Measurements from ENCODE around the gene CTBP2. TPM values are rescaled to one million over a fixed set of nuclear protein-coding genes. Genes with fewer than 3 reads are reported as not detected.
"Not testable (repeated sequence)": the region's sequence is repeated elsewhere in the genome, so short reads cannot be mapped to it uniquely, and the experiment has no call there.

CTBP2 gene
- polyA plus RNA-seq, 10 donors = 28.5 to 47.5 (median 33.2) TPM

DNA sequence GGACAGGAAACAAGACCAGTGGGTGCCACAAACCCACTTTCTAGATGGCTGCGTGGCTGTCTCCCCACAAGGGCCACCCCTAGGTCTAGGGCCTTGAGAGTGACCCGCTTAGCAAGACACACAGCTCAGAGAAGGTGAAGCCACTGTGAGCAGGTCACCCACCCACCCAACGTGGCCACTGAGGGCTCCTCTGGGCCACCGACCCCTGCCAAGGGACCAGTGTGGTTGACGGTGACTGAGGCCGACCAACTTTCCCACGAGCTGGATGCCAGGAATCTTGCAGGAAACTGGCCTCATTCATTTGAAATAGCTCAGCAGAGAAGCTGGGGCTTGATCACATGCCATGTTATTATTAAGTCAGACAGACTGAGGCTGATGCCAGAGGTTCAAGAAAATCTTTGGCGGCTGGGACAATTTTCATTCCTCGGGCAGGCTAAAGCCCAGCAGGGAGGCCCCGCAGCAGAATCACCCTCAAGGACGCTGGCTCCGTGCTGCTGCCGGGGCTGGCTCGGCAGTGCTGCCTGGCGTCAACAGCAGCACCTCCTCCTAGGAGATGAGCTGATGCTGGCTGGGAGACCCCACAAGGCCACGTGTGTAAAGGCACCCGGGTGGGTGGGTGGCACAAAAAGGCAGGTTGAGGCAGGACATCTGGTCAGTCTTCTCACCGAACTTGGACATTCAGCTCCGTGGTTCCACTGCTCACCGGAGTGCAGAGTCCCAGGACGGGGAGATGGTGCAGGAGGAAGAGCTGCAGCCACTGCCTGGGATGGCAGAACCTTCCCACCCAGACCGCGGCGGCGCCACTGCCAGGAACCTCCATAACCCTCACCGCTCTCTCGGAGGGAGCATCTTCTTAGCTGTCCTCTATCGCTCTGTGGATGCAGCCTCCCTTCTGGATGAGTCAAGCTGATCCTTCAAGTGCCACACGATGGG is 160.7 kb downstream of the CTBP2 start:
- DNase-seq = peak in 2 of 3 donors; percentile 55 to 69

DNA sequence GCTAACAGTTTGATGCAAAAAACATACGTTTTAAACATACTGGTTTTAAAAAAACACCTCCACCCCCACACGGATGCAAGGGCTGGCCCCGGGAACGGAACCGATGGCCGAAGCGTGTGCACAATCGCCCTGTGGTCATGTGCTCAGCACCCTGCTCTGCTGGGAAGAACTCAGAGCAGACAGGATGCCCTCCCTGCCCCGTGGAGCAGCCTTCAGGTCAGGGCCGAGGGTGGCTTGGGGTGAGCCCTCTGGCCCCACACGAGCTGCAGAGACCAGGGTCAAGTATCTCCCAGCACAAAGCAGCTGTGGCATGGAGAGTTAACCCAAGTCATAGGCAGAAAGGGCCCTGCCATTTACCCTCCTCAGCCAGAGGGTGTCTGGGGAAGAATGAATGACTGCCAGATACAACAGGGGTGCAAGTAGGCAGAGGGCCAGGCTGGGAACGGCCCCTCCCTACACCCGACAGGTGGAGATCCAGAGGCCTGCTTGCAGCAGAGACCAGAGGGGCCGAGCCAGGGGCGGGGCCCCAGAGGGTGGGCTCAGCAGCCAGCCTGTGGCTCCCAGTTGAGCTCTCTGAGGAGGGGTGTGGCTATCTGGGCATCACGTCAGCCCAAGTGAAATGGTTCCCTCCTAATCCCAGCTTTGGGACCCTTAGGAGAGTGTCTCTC is 161.6 kb downstream of the CTBP2 start:
- DNase-seq = peak in 1 of 3 donors; percentile 36

DNA sequence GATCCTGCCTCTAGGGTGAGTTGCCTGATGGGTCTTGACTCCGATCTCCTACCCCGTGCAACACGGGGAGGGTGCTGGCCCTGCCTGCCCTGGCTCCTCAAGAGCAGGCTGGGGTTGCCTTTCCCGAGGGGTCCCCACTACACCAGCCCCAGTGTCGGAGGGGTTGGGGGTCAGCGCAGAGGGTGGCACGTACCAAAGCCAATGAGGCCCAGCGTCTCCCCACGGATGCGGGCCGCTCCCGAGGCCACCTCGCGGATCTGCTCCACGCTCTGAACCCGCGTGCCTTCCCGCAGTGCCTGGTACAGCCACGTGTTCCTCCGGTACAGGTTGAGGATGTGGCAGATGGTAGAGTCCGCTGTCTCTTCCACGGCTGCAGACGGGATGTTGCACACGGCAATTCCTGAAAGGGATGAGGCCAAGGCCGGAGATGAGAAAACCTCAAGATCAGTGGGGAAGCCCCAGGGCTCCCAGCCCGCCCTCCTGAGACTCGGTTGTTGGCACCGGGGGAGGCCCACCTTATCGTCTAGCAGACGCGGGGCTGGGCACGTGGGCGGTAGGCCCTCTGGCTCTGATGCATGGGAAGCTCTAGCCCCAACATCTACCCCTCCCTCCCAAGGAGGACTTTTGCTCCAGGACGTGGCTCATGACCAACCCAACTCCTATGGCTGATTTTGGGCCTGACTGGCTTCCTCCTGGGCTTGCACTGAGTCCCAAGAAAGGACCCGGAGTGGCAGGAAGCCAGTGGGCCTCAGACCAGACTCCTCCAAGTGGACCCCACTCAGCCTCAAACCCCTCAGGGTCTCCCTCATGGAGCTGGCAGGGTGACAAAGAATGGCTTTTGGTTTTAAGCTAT is 162.4 kb downstream of the CTBP2 start:
- peak in 1 of 3 donors; percentile 44 for DNase-seq

DNA sequence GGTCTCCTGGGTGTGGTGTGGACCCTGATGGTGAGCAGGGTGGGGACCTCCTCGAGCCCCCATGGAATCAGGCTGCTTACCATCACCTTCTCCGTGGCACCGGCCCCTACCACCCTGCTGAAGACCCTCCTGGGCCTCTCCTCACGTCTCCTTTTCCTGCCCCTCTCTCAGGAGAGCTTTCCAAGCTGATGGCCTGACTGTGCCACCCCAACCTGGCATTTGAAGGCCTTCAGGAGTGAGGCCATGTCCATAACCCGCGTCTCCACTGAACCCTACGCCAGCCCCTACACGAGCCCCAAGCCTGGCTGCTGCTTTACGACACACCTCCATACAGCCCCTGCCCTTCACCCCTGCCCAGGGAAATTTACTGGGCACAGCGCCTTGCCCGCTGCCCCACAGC is 163.1 kb downstream of the CTBP2 start:
- DNase-seq = no peak

DNA sequence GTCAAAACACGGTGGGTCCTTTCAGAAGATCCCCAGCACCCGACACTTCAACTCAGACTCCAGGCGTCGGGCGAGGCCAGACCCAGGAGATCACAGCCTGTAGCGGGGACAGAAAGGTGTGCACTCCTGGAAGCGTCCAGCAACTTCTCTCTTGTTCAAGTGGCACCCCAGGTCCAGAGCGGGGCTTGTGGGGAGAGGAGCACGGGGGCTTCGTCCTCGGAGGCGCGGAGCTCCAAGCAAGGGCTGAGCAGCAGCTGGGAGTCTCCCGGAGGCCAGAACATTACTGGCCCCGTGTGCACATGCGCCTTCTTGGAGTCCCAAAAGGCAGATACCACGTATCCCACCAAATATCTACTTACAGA is 163.5 kb downstream of the CTBP2 start:
- no peak for DNase-seq

DNA sequence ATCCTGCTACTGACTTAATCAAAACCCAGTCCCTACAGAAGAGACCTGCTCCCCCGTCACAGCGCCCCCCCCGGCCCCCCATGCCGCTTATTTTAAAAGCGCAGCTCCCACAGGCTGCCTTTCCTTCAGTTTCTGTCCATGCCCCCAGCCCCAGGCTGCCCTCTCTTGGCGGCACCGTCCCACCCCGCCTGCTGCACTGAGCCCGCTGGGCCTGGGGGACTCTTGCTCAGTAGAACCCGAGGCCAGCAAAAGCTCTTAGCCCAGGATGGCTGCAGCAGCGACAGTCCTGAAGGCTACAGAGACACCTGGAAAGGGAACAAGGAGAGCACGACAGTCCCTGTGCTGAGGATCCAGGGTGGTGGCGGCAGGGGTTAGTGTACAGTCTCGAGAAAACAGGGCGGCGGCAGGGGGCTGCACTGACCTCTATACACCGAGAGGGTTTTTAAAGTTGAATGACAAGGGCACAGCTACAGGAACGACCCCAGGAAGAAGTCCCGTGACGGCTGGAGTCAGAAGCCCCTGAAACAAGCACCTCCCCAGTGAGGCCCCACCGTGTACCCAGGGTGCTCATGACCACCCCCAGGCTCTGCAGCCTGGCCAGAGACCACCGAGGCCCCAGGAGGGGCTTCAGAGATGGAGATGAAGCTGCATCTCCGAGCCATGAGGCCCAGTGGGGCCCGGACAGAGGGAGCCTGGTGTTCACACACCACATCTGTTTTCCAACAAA is 164.1 kb downstream of the CTBP2 start:
- no peak for DNase-seq

DNA sequence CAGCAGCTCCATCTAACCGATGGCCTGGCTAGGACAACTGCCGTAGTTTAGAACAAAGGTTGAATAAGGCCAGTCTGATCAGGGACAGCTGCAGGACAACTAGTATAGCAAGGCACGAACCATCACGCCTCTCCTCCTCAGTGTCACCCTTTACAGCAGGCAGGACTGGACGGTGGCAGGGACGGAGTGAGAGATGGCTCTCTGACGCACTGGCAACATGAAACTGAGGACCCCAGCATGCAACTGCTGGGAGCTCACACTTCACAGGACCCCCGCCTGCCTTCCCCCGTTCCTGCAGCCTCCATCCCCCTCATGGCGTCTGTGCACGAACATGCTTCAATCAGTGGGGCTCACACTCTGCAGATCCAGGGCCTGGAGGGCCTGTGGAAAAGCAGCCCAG is 164.8 kb downstream of the CTBP2 start:
- no peak for DNase-seq

DNA sequence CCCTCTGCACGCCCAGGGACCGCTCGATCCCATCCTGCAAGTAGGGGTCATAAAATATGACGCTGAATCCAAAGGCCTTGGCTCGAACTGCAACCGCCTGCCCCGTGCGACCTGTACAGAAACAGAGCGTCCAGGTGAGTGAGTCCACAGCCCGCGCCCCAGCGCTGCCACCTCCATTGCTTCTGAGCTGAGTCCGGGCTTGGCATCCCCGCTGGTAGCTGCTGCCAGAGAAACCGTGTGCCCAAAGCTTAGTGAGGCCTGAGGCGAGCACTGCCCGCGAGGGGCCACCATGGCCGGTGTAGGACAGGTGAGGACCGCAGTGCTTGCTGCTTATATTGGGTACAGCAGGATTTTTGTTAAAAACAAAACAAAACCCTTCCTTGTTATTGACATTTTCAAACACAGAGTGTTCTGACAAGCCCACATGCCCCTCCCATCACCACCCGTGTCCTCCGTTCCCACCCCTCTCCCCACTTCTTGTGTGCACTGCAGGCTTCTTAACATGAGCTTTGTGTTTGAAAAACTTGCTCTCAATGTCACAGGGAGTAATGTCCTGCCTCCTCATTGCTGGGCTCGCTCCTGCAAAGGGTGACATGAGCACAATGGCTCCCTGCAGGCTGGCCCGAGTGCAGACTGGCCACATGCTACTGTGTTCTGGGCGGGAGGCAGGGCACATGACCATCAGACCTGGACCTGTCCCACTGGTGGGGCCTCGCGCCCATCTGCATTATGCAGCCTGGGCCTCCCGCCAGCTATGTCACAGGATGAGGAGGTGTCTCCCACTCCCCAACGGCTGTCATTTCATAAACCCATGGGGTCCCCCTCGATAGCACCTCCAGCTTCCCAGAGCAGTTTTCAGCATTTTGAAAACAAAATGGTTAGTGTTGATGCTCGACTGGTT is 165.5 kb downstream of the CTBP2 start:
- DNase-seq = no peak

DNA sequence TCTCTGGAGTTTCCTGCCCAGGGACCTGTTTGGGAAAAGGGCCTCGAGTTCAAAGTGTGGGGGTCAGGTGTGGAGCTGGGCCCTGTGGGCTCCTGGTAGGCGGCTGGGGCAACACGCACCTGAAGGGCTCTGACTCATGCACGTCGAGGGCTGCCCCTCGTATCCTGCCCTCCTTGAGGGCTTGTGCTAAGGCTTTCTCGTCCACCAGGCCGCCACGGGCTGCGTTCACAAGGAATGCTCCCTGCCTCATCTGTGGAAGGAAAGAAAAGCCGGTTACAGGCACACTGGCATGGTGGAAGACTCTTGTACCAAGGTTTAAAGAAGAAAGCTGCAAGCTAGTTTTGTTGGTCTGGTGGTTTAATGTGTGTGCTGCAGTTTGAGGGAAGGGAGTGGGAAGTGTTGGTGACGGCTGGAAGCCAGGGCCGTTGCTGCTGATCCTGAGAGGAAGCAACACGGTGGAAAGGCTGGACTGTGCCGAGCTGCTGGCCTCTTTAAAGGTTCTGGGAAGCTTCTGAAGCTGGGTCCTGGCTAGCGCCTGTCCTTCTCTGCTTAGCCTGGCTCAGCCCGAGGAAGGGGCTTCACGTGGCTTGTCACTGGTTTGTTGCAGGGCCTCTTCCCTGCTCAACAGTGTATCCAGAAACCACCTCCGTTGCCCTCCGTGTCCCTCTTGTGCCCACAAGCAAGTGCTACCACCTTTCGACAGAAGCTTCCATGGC is 166.5 kb downstream of the CTBP2 start:
- no peak for DNase-seq

DNA sequence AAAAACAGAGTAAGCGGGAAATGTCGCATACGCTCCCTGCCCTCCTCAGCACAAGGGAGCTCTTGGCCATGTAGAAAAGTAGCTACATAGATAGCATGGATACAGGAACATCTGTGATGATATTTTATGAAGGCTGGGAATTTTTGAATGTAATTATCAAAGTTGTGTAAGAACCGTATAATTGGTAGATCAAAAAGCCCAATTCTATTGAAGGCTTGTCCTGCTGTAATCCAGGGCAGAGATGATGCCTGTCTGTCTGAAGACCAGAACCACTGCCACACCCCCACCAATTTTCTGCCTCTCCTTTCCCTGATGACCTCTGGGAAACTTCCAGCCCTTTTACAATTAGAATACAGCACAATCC is 167.0 kb downstream of the CTBP2 start:
- no peak for DNase-seq

DNA sequence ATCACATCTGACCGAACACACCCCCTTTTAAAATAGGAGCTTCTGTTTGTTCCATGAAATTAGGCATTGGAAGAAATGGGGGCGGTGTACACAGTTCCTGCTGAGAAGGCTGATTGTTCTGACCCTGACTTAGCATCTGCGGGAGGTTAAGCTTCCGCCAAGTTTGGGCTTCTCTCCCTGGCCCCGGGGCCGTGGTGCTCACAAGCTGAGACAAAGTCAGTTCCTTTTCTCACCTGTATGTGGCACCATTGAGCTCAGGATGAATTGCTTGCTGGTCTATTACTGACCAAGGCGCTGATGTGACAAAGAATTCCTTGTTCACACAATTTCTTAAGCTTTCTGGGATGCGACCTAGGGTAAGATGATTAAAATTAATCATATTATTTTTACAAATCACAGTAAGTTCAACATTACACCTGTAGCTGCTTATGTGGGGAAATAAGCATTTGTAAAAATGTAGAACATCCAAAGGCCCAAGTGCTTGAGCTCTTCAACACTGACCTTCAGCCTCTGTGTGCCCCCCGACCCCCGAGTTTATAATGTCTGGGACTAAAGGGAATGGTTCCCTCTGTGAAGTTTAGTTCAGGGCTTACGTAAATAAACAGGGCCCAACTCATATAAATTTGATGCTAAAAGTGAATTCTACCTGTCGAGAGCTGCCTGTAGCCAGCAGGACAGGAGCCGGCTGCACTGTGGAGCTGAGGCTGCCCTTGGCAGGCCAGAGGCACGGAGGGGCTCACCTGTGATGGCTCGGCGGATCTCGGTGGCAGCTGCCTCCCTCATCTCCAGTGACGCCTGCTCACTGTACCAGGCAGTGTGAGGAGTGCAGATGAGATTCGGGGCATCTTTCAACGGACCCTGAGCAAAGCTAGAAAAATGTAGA is 167.7 kb downstream of the CTBP2 start:
- peak; percentile 57 to 77 (median 75) for DNase-seq

DNA sequence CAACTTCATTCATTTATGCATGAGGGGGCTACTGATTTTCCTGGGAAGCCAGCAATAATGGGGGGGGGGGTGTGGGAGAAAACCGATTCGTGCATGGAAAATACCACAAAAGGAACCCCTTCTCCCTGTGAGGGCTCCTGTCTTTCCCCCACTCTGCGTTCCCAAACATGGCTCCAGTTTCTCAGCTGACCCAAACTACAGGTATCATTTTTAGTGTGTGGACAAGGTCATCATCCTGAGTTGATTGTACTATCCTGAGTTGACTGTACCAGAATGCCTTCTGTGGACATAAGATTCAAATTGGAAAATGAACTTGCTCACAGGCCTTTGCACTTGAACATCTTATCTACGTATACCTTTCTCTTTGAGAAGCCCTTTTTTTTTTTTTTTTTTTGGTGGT is 168.5 kb downstream of the CTBP2 start:
- DNase-seq = no peak

DNA sequence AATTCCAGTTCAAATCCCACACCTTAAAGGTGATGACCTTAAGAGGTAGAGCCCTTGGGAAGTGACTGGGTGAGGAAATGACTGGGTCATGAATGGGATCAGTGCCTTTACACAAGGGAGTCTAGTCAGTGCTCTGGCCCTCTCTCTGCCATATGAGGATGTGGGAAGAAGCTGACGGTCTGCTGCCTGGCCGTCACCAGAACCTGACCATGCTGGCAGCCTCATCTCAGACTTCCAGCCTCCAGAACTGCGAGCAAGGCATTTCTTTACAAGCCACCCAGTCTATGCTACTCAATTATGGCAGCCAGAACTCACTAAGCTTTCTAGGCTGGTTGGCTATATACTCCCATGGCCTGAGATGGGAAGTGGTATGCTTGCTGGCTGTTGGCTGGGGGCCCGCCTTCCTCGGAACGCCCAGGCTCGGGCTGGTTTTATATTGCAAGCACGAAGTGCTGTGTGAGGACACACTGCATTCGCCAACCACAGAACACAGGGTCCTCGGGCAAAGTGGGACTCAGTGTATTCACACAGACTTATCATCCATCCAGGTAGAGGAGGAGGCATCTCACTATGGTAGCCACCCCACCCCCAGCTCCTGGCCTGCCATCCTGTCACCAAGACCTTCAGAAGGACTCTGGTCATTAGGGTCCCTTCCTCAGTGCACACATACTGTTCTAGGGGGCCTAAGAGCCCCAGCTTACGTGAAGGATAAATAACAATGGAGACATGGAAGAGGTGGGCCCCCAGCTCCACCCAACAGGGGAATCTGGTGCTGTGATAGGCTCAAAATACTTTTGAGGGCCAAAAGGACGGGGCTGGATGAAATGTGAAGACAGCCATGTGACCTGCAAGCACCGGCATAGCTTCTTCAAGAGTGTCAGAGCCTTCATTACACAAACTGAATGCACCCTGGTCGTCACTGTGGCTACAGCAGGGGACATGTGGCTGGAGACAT is 169.4 kb downstream of the CTBP2 start:
- no peak for DNase-seq

DNA sequence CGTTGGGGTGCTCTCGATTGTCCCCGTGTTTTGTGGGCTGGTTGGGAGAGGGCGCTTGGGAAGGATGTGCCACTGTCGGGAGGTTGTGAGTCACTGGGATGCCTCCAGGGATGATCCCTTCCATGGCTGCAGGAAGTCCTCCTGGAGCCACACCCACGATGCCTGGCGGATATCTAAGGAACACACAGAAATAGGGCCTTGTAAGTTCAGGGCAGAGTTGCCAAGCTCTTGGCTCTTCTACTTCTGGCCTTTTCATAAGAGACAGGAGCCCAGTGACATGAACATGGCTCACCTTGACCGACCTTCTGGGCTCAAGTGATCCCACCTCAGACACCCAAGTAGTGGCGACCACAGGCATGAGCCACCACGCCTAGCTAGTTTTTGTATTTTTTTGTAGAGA is 170.8 kb downstream of the CTBP2 start:
- no peak for DNase-seq

DNA sequence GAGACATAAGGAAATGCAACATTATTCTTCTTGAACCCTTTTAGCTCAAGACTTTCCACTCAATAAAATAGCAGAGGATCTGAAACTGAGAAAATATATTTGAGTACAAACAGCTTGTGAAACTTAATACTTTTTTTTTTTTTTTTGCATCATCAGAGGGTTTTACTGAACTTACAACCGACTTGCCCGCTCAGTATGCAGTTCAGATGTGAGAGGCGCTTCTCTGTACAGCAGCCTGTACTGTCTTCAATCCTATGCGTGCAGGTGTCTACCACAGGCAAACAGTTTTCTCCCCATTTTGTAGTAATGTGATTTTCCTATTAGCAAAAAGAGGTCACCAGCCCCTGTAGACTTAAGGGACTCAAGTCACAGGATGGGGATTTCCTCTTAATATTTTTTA is 171.6 kb downstream of the CTBP2 start:
- DNase-seq = not testable (repeated sequence)

DNA sequence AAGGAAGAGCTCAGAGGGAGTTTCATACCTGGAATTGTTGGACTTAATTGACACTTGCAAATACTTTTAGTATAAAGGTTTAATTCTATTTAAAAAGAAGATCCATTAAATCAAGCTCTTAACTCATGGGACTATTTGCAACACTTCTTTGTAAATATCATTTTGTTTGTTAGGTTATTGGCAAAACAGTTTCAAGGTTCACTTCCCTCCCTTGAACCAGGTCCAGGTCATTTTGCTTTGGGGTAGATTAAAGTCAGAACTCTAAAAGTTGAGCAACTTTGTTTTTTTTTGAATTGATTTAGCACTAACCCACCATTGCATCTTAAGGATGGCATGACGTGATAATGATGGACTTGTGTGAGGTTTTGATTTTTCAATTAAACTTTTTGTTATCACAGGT is 172.6 kb downstream of the CTBP2 start:
- no peak for DNase-seq

DNA sequence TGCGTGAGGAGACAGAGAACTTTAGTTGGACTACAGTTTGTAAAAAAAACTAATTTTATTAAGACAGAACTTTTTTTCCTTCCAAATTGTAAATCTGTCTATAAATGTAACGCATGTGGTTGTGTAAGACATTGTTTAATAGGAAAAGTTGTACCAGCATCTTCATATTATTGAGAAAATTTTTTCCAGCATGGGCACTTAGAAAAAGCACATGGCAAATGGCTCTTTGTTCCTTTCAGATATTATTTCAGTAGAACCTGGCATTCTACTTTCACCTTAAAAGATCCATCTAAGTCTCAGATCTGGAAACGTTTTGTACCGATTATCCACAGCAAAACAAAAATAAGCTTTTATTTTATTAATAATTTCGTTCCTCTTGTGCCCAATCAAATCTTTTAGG is 175.2 kb downstream of the CTBP2 start:
- DNase-seq = no peak

DNA sequence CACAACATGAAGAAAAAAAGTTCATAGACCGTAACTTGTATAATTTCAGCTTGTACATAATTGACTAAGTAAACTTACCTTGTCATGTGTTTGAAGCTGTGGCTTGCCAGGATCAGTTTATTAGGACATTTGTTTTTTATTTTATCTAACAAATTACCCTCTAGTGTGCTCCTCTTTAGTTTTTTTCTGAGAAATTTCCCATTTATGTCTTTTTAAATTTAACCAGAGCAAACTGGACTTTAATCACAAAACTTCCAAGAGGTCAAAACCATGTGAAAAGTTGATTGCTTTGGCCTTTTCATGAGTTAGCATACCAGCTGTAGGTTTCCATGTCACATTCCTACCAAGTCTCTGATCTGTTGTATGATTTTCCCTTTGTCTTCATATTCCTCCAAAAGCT is 176.0 kb downstream of the CTBP2 start:
- DNase-seq = no peak
